ENCODE measurements around the gene CREB3L2.

The CREB3L2 gene

DNA sequence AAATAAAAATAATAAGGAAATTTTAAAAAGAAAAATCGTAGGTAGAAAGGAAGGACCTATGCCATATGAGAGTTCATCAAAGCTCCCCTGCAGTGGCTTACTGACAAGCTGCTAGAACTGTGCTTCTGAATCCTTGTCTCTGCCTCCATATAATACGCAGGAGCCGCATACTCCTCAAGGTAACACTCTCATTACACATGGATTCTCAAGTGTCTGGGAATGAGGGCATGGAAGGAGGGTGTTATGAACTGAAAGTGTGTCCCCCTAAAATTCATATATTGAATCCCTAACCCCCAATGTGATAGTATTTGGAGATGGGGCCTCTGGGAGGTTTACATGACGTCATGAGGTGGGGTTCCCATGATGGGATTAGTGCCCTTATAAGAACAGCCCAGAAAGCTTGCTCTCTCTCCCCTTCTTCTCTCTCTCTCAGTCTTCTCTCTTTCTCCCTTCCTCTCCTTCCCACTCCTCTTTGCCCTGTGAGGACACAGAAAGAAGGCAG lies 35.2 kb downstream of the CREB3L2 start:
- no peak for DNase-seq

DNA sequence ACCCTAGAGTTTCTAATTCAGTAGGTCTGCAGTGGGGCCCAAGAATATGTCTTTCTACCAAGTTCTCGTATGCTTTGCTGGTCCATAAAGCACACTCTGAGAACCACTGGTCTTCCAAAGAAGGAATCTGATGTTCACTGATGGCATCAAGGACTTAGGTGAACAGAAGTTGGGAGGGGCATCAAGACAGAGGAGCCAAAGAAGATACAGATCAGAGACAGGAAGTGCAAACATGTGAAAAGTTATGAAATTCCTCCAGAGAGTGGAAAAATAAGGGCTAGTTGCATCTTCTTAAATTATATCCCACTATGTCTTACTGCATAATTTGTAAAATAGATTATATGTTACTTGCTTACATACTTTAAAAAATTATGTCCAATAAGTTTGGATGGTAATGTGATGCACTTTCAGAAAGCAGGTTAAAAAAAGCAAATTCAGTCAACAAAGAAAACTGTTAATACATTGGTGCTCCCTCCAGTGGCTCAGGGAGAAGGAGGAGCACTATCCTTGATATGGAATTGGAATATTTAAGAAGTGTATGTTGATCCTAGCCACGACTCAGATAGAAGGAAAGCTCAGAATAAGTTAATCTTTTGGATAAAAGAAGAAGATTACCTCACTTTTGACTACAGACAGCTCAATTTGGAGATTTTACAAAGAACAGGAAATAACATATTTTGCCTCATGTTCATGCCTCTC lies 35.8 kb downstream of the CREB3L2 start:
- DNase-seq = no peak

DNA sequence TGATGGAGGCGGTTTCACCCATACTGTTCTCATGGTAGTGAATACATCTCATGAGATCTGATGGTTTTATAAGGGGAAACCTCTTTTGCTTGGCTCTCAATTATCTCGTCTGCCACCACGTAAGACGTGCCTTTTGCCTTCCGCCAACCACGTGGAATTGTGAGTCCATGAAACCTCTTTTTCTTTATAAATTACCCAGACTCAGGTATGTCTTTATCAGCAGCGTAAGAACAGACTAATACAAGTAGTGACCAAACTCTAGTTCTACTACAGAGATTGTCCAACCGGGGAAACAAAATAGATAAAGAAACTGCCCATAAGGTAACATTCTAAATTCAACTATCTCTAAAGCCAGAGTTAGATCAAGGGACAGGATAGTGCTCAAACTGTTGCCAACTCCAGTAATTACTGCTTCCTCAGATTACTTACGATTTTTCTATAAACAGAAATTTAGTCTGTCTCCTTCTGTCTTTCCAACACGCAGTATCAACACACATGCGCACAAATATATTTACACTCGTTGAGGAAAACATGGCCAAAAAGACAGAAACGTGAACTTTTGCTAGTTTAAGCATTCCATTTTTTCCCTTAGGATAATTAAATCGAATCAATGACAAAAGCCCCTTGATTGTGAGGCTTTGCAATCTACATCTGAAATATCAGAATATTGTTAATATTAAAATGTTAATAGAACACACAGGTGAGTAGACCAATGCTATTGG lies 36.9 kb downstream of the CREB3L2 start:
- DNase-seq = no peak

DNA sequence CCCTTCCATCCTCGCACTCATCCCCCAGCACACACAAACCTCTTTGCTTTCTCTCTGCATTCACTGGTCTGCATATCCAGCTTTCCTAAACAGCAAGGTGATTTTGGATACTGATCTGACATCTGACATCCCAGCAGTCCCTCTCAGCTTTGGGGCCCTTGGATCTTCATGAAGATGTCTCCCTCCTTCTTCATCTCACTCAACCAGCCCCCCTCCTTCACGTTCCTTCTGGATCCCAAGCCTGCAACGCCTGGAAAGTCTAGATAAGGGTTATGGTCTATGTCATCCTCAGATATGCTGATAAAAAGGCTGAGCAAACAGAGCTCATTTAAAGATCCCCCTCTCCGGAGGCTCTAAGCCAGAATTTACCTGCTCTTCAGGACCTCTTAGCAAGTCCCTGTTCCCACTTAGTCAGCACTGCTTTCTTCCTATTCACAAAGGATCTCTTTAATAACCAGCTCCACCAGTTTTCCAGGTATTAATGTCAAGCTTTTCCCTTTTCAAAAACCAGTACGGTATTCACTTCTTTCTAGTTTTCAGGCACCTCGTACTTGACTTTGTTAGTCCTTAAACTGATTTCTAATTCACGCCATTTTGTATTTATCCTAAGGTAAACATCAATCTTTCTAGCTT lies 38.9 kb downstream of the CREB3L2 start:
- no peak for DNase-seq

DNA sequence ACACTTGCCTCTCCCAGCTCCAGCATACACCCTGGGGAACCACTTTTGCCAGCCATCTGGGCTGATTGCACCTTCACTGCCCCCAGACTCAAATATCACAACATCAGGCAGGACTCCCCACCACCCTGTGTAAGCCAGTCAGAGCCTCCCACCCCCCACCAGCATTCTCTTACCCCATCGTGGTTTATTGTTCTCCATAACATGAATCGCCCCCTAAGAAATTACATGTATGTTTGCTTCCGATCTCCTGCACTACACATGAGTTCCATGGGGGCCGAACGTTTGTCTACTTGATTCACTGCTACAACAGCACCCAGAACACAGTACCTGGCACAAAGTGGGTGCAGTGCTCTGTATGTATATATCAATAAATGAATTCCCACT lies 39.4 kb downstream of the CREB3L2 start:
- DNase-seq = no peak

DNA sequence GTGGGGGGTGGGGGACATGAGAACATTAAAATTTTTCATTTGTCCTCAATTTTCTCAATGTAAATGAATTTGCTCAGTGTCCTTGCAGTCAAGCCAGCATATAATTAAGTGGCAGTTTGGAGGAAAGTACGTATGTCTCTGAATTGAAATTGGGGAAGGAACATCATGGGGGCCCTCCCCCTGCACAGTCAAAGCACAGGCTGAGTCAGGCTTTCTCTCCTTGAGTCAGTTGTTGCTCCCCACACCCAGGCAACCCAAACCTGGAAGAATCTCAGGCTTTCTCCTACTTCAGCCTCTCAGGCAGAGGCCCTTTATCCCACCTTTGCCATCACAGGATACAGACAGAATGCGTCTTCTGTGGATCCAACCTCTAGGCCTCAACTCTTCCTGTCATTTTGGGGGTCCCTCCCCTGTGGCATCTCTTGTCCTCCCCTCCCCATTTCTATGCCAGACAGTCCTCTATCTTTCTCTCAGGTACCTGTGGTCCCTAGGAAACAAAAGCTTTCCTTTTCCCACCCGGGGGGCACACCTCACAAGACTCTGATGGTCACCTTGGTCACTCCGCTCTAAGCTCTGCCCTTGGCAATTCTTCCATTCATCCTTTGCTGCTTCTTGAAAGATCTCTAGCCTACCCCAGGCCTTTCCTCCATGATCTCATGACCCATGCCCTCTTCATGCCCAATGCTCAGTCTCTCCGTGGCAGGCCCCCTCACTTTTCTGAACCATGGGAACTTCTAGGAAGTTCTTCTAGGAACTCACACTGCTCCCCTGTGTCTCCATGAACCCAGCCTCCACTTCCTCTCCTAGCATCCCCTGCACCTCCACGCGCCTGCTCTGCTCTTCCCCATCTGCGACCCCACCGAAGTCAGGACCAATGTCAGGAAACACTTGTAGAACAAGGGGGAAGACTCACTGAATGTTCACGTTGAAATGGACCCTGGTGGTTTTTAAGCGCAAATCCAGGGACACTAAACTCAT lies 40.4 kb downstream of the CREB3L2 start:
- DNase-seq = no peak

DNA sequence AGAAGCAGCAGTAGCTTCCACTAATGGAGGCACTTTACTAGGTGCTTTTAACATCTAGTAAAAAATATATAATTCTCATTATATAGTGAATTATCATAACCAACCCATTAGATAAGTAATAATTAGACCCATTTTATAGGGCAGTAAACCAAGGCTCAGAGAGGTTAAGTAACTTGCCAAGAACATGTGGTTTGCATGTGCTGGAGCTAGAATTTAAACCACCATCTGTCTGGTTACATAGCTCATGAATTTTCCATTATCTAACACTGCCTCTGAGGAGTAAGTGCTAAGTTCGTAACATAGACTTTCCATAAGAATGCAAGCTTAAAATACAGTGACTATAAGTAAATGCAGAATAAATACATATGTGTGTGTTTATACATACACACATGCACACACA lies 41.9 kb downstream of the CREB3L2 start:
- DNase-seq = no peak

DNA sequence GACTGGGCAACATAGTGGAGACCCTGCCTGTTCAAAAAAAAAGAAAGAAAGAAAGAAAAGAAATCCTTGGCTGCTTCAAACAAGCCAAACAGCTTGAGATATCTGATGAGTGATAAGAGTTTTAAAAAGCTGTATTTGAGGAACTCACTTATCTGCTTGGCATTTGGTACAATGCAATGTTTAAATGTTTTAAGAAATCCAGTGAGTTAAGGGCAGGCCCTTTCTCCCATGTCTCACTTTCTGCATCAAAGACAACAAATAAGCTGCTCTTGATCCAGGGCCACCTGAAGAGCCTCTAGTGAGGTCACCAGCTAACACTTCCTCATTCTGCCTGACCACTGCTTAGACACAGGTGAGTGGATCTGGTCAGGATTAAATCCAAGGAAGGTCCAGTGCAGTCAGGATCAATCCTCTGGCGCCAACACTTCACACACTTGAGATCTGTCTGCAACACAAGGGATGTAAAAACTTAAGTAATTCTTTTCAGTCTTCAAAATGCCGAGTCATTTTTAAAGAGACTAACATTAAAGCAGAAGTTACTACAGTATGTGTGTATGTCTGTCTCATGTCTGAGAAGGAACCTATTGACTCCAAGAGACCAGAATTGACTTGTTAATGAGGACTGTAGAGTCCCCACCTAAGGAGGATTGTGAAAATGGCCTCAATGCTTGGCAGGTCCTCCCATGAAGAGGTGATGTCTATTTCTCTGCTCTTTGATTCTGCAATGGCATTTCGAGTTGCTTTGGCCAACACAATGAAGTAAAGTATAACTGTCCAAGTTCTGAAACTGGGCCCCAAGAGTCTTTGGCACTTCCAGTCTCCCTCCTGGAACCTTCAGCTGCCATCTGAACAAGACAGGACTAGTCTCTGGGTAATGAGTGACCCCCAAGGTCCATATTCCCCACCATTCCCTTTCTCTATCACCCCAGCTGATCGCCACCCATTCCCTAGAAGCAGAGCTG lies 43.1 kb downstream of the CREB3L2 start:
- no peak for DNase-seq

DNA sequence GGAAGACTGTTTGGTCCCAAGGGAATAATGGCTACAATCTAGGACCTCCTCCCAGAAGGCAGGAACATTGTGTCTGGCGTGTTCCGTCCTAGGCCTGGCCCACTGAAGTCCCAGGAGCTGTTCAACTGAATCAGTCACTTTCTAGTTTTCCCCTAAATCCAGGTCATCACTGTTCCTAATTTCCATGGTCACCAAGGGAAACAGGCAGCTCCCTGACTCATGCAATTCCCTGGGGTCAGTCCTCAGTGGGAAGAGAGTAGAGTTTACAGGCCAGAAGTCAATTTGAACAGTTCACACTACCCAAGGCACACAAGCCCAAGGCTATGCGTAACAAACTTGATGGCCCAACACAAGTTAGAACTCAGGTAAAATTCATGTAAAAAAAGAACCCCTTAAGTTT lies 44.0 kb downstream of the CREB3L2 start:
- no peak for DNase-seq

DNA sequence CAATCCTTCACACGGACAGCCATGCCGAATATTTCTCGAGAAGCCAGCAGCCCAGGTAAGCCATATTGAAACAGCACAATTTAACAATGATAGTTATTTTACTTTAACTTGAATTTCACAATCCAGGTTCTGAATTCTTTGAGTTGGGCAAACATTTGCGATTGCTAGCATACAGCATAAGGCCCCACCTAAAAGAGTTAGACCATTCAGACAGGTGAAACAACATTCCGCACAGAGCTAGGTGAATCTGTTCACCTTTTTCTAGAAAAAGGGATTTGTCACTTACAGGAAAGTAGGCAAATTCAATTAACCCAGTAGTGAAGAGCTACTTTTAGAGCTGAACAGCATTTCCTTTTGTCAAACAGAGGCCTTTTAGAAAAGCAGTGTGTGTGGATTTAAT lies 45.3 kb downstream of the CREB3L2 start:
- no peak for DNase-seq

DNA sequence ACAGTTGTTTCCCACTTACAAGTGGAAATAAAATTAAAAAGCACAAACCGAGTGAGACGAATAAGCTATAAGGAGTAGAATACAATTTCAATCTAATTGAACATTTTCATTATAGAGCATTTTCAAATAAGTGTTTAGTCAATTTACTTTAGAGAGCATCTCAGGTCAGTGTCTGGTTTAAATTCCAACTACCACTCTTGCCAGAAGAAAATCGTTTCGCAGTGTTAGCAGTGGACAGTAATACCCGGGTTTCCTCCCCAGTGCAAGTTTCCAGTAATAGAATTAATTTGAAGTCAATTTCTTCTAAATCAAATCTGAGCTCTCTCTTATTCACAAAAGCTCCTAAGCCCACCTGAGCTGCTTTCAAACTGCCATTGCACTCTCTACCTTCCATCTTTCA lies 45.7 kb downstream of the CREB3L2 start:
- DNase-seq = no peak

DNA sequence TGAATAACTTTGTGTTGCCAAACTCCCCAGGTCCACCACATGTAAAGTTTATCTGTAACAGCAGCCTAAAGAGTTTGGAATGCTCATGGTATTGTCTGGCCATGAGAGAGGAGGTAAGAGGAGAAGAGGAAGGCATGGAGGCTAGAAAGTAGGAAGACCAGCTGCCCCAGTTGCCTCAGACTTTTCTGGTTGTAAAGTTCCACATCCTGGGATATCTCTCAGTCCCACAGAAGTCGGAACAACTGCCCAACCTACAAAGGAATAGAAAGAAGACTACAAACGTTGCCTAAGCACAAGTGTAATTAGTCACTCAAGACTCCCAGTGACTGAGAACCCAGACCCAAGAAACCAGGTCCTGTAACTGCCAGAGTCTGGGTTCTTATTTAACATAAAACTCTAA lies 47.3 kb downstream of the CREB3L2 start:
- DNase-seq = no peak

DNA sequence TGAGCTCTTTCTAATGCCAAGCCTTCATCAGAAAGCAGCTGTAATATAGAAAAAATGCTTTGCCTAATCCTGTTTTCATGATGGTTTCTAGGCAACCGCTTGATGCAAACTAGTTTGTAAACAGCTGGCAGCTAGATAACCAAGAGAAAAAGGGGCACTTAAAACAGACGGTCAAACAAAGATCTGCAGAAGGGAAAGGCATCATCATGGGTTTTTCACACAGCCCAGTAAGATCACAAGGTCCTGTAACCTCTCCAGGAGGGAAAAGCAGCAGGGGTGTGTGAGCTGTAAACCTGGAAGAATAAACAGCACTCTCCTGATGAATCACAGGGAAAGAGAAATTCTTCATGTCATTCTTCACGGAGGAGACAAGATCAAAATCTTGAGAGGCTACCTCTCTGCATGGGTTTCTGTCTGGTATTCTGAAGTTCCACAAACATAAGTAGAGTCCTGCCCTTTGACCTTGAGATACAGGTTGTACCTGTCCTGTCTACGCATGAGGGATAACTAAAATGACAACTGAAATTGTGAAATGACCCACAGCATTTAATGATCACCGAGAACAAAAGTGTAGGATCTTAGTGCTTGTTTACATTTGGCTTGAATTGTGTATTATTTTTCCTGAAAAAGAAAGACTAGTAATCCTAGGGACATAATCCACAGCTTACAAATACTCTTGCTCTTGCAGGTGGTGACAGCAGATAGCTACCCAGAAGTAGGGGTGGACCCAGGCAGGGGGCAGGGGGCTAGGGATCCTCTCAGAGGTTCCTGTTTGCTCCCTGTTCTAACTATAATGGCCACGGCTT lies 48.0 kb downstream of the CREB3L2 start:
- DNase-seq = no peak

DNA sequence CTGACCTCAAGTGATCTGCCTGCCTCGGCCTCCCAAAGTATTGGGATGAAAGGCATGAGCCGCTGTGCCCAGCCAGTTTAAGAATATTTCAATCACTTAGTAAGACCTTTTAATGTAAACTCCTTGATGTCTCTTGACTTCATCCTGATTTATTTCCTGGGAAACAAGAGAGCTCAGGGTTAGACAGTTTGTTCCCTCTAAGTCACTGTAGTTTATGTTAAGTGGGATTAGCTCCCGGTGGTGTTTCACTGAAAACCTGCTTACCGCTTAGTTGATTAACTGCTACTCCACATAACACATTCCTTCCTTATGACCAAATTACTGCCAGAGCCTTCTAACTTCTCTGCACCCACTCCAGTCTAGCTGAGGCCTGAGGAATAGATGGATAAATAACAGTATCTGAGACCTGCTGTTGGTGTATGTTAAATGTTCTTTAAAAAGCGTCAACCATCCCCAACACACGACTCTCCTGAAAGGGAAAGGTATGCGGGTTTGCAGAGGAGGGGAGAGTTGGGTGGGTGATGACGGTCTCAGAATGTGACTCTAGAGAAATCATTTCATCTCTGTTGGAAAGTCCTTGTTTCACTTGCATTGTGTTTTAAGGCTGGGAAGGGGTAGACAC lies 48.7 kb downstream of the CREB3L2 start:
- DNase-seq = no peak

DNA sequence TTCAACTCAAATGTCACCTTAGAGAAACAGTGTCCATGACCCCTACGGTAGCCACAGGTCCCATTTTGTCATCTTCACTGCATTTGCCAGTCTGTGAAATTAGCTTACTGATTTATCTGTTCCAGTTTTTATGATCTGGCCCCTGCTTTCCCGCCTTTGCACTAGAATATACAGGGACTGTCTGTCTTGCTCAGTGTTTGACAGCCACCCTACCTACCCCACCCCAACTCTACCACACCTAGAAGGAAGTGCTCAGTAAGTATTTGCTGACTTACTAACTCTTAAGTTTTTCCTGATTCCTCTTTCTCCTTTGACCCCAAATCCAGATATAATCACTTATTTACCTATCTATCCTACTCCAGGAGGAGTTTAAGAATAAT lies 49.5 kb downstream of the CREB3L2 start:
- DNase-seq = no peak

DNA sequence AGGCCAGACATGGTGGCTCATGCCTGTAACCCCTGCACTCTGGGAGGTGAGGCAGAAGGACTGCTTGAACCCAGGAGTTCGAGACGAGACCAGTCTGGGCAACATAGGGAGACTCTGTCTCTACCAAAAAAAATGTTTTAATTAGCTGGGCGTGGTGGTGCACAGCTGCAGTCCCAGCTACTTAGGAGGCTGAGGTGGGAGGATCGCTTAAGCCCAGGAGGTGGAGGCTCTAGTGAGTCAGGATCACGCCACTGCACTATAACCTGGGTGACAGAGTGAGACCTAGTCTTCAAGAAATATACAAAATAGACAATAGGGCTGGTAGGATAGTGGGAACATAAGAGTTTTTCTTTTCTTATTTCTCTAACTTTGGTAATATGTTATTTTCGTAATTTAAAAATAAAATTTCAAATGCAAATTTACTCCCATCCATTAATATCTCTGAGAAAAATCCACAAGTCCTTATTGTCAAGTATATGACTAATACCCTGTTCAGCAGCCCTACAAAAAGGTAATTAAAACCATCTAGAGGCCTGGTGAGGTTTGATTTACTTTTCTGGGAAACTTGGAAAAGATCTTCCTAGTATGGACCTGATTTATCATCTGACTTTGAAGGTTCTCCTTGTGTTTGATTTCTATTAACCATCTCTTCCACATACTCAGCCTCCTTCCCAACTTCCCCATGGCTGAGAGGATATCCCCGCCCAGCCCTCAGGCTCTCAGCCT lies 50.0 kb downstream of the CREB3L2 start:
- no peak for DNase-seq

DNA sequence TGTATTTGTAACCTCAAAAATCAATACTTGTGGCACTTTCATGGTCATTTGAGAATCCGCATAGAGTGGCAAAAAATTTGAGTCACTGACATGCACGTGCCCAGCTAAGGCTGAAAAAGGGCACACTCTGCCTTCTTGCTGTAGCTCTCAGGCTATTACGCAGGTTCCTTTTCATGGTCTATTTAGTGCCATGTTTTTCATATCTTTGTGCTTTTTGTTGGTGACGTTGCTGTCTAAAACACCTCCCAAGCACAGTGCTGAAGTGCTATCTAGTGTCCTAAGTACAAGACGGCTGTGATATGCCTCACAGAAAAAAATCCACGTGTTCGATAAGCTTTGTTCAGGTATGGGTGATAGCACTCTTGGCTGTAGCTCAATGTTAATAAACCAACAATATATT lies 50.9 kb downstream of the CREB3L2 start:
- no peak for DNase-seq

DNA sequence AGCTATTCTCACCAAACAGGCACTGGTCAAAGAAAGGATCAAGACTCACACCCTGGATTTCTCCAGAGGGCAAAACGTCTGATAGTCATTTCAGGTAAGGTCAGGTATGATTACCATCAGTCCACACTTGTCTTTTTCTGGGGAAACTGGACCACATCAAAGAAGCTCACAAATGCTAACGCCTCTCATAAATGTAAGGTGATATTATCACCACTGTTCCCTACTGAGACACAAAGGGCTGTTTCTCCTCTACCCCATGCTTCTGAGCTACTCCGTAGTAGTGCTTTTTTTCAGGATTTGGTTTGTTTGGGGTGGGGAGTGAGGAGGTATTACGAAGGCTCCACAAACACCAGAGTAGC lies 51.6 kb downstream of the CREB3L2 start:
- no peak for DNase-seq

DNA sequence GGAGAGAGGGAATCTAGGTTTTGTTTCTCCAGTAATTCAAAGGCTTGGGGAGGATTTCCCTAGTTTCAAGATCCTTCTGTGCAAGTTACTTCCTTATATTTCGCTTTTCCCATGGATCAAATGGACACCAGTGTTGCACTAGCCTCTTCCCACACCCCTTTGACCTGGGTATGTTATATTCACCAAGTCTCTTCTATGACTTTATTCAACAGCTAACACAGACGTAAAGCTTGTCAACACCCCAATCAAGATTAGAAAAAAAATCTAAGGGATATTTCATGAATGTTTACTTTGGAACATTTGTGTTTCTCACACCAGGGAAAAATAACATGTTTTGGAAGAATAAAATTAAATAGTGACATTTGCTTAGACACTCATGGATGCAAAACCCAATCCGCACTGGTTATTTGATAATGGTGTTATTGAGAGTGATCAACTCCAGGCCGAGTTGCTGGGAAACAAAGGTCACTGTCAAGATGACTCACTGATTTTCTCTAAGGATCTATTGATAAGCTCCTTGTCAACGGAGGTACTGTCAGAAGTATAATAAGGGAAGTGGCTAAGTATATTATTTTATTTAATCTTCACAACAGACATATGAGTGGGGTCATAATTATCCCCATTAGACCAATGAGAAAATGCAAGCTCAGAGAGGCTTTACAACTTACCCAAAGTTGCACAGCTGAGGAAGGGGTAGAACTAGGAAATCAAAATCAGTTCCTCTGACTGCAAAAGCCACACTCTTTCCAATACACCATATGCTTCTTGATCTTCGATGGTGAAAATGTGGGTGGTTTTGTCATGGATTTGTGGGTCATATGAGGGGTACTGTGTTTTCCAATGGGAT lies 52.2 kb downstream of the CREB3L2 start:
- no peak for DNase-seq
